Naive thymus-derived CD4-positive, alpha-beta T cell (primary cell): Measurements from ENCODE around the gene SPATA2. TPM values are rescaled to one million over a fixed set of nuclear protein-coding genes. Genes with fewer than 3 reads are reported as not detected.
A peak's percentile ranks its signal among the peaks of the same experiment; 100 is the strongest.

Experiments
- ATAC-seq: fragments of 150-1000 bp; cut with Tn5 transposase; 2 replicates; pipeline ENCODE4 v1.10.0; 2021; ENCODE audit warnings: mild to moderate bottlenecking, moderate library complexity
- CTCF ChIA-PET: fragments of 350-600 bp; sonication (Branson Sonifier 250); formaldehyde crosslinking; loops from one replicate; lab custom pipeline; 2021; ENCODE audit warnings: antibody characterized with exemption; lab: Charles Lee
- POLR2A ChIA-PET: fragments of 350-600 bp; sonication (Branson Sonifier 250); formaldehyde crosslinking; loops from one replicate; lab custom pipeline; 2021; ENCODE audit warnings: antibody characterized with exemption, inconsistent platforms; lab: Charles Lee
- DNase-seq, 9 donors: peaks; one replicate each; pipeline versions ENCODE4 v3.0.0 to v3.0.0-alpha.2; 2020 to 2022; ENCODE audit warnings: mixed read lengths in 1 of 9
- H3K27ac ChIP-seq: one replicate; pipeline ENCODE4 v1.7.0; 2013; ENCODE audit warnings: mild to moderate bottlenecking, low read depth, low read length, moderate library complexity
- H3K27me3 ChIP-seq, 2 donors: one replicate each; pipeline ENCODE4 v1.7.0; 2013; ENCODE audit warnings: low read length in 2 of 2, mild to moderate bottlenecking in 2 of 2, moderate library complexity in 2 of 2; ENCODE audit not compliant: control insufficient read depth in 2 of 2, insufficient read depth in 2 of 2
- H3K36me3 ChIP-seq, 3 experiments: 1 replicate in 2 of 3; 2 replicates in 1 of 3; pipeline ENCODE4 v1.7.0; 2013; ENCODE audit warnings: low read length in 3 of 3, mild to moderate bottlenecking in 3 of 3, moderate library complexity in 1 of 3; ENCODE audit not compliant: insufficient read depth in 3 of 3, control insufficient read depth in 2 of 3
- H3K4me1 ChIP-seq, 2 donors: one replicate each; pipeline ENCODE4 v1.7.0; 2013; ENCODE audit warnings: low read length in 2 of 2, mild to moderate bottlenecking in 2 of 2, moderate library complexity in 1 of 2; ENCODE audit not compliant: control insufficient read depth in 2 of 2, insufficient read depth in 2 of 2
- H3K4me3 ChIP-seq: 2 replicates; pipeline ENCODE4 v1.7.0; 2013; ENCODE audit warnings: mild to moderate bottlenecking, low read length
- H3K9me3 ChIP-seq, 3 experiments: 1 replicate in 2 of 3; 2 replicates in 1 of 3; pipeline ENCODE4 v1.7.0; 2013; ENCODE audit warnings: low read length in 3 of 3; ENCODE audit not compliant: control insufficient read depth in 2 of 3
- H3K27ac Mint-ChIP-seq, 9 donors: one replicate each; pipeline ENCODE4 v1.8.0; 2020 to 2022; ENCODE audit warnings: mixed read lengths in 9 of 9, mild to moderate bottlenecking in 8 of 9, moderate library complexity in 5 of 9, inconsistent platforms in 2 of 9
- H3K27me3 Mint-ChIP-seq, 5 donors: one replicate each; pipeline ENCODE4 v1.8.0; 2021 to 2022; ENCODE audit warnings: mixed read lengths in 5 of 5, mild to moderate bottlenecking in 1 of 5
- H3K36me3 Mint-ChIP-seq, 5 donors: one replicate each; pipeline ENCODE4 v1.8.0; 2020 to 2022; ENCODE audit warnings: mixed read lengths in 5 of 5, mild to moderate bottlenecking in 3 of 5, inconsistent platforms in 1 of 5
- H3K4me1 Mint-ChIP-seq, 7 donors: one replicate each; pipeline ENCODE4 v1.8.0; 2020 to 2022; ENCODE audit warnings: mixed read lengths in 7 of 7, mild to moderate bottlenecking in 3 of 7, inconsistent platforms in 1 of 7
- H3K4me3 Mint-ChIP-seq, 10 donors: one replicate each; pipeline ENCODE4 v1.8.0; 2020 to 2022; ENCODE audit warnings: mild to moderate bottlenecking in 10 of 10, mixed read lengths in 10 of 10, moderate library complexity in 6 of 10, inconsistent platforms in 2 of 10
- H3K9me3 Mint-ChIP-seq, 11 donors: one replicate each; pipeline ENCODE4 v1.8.0; 2020 to 2022; ENCODE audit warnings: mixed read lengths in 11 of 11, mild to moderate bottlenecking in 4 of 11, inconsistent platforms in 1 of 11, moderate library complexity in 1 of 11
- intact Hi-C, 2 donors: fragments of 100-400 bp; cut with micrococcal nuclease; formaldehyde crosslinking; loops; one replicate each; pipeline ENCODE4 v1.15.1; 2023
- polyA plus RNA-seq, 2 donors: library from polyadenylated mRNA; unstranded; fragments of 300-500 nt; fragmentation: Illumina TruSeq; gene quantifications; one replicate each; pipeline ENCODE4 v1.2.3, GENCODE V29; 2021
- total RNA-seq, 6 experiments: library from RNA in 5 of 6; stranded (reverse) in 5 of 6; gene quantifications; 1 replicate in 5 of 6; 2 replicates in 1 of 6; pipeline ENCODE4 v1.2.3 and lab custom pipeline; 2021 to 2026

Gene SPATA2
- total and polyA plus RNA-seq, 7 experiments from 2014 or later = 2.7 to 18.4 (median 9.6) TPM

GRCh38 chr20:49935746-49936152, 20.4 kb upstream of the SPATA2 start:
- H3K4me3 ChIP-seq = peak overlapping the region; percentile 43
- H3K4me3 Mint-ChIP-seq = peak overlapping the region; percentile 74 to 100 (median 98)
- peaks cover 0 to 6% (median 0%) of the 10 kb centered on the region in 5 donors for H3K36me3 Mint-ChIP-seq
- peak overlapping the region; percentile 95 for H3K27ac ChIP-seq
- H3K4me1 ChIP-seq = peaks cover 20 to 27% of the 10 kb centered on the region in 2 donors
- H3K4me1 Mint-ChIP-seq = peaks cover 33 to 55% (median 47%) of the 10 kb centered on the region in 7 donors
- H3K9me3 Mint-ChIP-seq = peaks cover 0 to 2% (median 0%) of the 10 kb centered on the region in 11 donors
- intact Hi-C loops = loop anchor here (1.0 to 10.0 kb wide), 14 partner anchors 7 to 1011 kb away; partner anchors contain the start of genes PTPN1 (in 2 of the 2), SNAI1 (in 2 of the 2), SPATA2 (in 2 of the 2) and ADNP (in 1 of the 2)
- ChIA-PET POLR2A (interaction anchor here (0.6 to 4.4 kb wide), 5 partner anchors 8 to 747 kb away, joined by 3 to 44 read pairs (median 3); partner anchors contain the start of gene SPATA2), CTCF (interaction anchor here (1.0 kb wide), 1 partner anchor 18 kb away, joined by 3 read pairs; no protein-coding TSS in a partner anchor)
- H3K27me3 ChIP-seq = no peaks in the 10 kb centered on the region
- ATAC-seq (no peak), DNase-seq (no peak)
- peak overlapping the region in 8 of 9 donors; percentile 59 to 97 (median 93) for H3K27ac Mint-ChIP-seq
- H3K27me3 Mint-ChIP-seq = no peaks in the 10 kb centered on the region
- H3K36me3 ChIP-seq = peaks cover 0 to 13% (median 4%) of the 10 kb centered on the region in 3 experiments
- no peaks in the 10 kb centered on the region for H3K9me3 ChIP-seq

GRCh38 chr20:49929142-49929494, 13.8 kb upstream of the SPATA2 start:
- no peak overlapping the region for H3K4me3 Mint-ChIP-seq
- H3K27me3 ChIP-seq = no peaks in the 10 kb centered on the region
- DNase-seq (no peak), ATAC-seq (no peak)
- H3K4me3 ChIP-seq = no peak overlapping the region
- peak overlapping the region in 1 of 9 donors; percentile 62 for H3K27ac Mint-ChIP-seq
- peaks cover 5 to 19% (median 11%) of the 10 kb centered on the region in 7 donors for H3K4me1 Mint-ChIP-seq
- H3K27me3 Mint-ChIP-seq = peaks cover 0 to 2% (median 0%) of the 10 kb centered on the region in 5 donors
- intact Hi-C loops = loop anchor here (2.0 to 5.0 kb wide), 4 partner anchors 14 to 387 kb away; partner anchors contain the start of gene SPATA2 (in 1 of the 2)
- H3K36me3 Mint-ChIP-seq = no peaks in the 10 kb centered on the region
- no peaks in the 10 kb centered on the region for H3K36me3 ChIP-seq
- H3K9me3 ChIP-seq = no peaks in the 10 kb centered on the region
- CTCF ChIA-PET = interaction anchor here (1.8 kb wide), 1 partner anchor 13 kb away, joined by 6 read pairs; no protein-coding TSS in a partner anchor
- peaks cover 0 to 8% of the 10 kb centered on the region in 2 donors for H3K4me1 ChIP-seq
- H3K27ac ChIP-seq = no peak overlapping the region
- H3K9me3 Mint-ChIP-seq = peaks cover 0 to under 1% (median 0%) of the 10 kb centered on the region in 11 donors
- POLR2A ChIA-PET = no interaction called here

GRCh38 chr20:49928411-49929141, 13.2 kb upstream of the SPATA2 start:
- no peaks in the 10 kb centered on the region for H3K9me3 ChIP-seq
- peak; percentile 99 for ATAC-seq
- no peak overlapping the region for H3K4me3 ChIP-seq
- H3K4me1 ChIP-seq = peaks cover 0 to 8% of the 10 kb centered on the region in 2 donors
- no peaks in the 10 kb centered on the region for H3K27me3 ChIP-seq
- Mint-ChIP-seq H3K4me1 (peaks cover 3 to 13% (median 7%) of the 10 kb centered on the region in 7 donors), H3K27ac (peak overlapping the region in 7 of 9 donors; percentile 23 to 93 (median 80)), H3K4me3 (peak overlapping the region in 6 of 10 donors; percentile 30 to 66 (median 54)), H3K9me3 (no peaks in the 10 kb centered on the region), H3K36me3 (no peaks in the 10 kb centered on the region), H3K27me3 (peaks cover 0 to 2% (median 0%) of the 10 kb centered on the region in 5 donors)
- H3K27ac ChIP-seq = peak overlapping the region; percentile 1
- ChIA-PET CTCF (interaction anchor here (1.0 to 1.8 kb wide), 4 partner anchors 9 to 35 kb away, joined by 3 to 6 read pairs (median 4); no protein-coding TSS in a partner anchor), POLR2A (interaction anchor here (0.7 kb wide), 1 partner anchor 8 kb away, joined by 3 read pairs; the partner anchor contains the start of gene RNF114)
- intact Hi-C loops = loop anchor here (1.0 to 5.0 kb wide), 8 partner anchors 8 to 594 kb away; partner anchors contain the start of genes RNF114 (in 2 of the 2) and SPATA2 (in 2 of the 2)
- no peaks in the 10 kb centered on the region for H3K36me3 ChIP-seq
- DNase-seq = peak; percentile 60 to 84 (median 79)

GRCh38 chr20:49925901-49926454, 10.6 kb upstream of the SPATA2 start:
- Histone ChIP-seq H3K4me1 (peaks cover 0 to 8% of the 10 kb centered on the region in 2 donors), H3K27ac (no peak overlapping the region), H3K27me3 (no peaks in the 10 kb centered on the region), H3K9me3 (no peaks in the 10 kb centered on the region), H3K36me3 (no peaks in the 10 kb centered on the region), H3K4me3 (no peak overlapping the region)
- peaks cover 3 to 13% (median 6%) of the 10 kb centered on the region in 7 donors for H3K4me1 Mint-ChIP-seq
- no peak overlapping the region for H3K4me3 Mint-ChIP-seq
- H3K9me3 Mint-ChIP-seq = peaks cover 0 to 1% (median 0%) of the 10 kb centered on the region in 11 donors
- POLR2A ChIA-PET = interaction anchor here (0.6 kb wide), 1 partner anchor 228 kb away, joined by 3 read pairs; no protein-coding TSS in a partner anchor
- no peaks in the 10 kb centered on the region for H3K36me3 Mint-ChIP-seq
- DNase-seq (no peak), ATAC-seq (no peak)
- intact Hi-C loops = loop anchor here (5.0 kb wide), 2 partner anchors 39 to 384 kb away; no protein-coding TSS in a partner anchor
- peaks cover 0 to 2% (median 0%) of the 10 kb centered on the region in 5 donors for H3K27me3 Mint-ChIP-seq
- CTCF ChIA-PET = no interaction called here
- H3K27ac Mint-ChIP-seq = peak overlapping the region in 2 of 9 donors; percentile 2 to 58

GRCh38 chr20:49924247-49924646, 8.9 kb upstream of the SPATA2 start:
- DNase-seq (no peak), ATAC-seq (no peak)
- Histone ChIP-seq H3K4me3 (no peak overlapping the region), H3K9me3 (no peaks in the 10 kb centered on the region), H3K4me1 (peaks cover 0 to 8% of the 10 kb centered on the region in 2 donors), H3K27me3 (no peaks in the 10 kb centered on the region), H3K27ac (no peak overlapping the region), H3K36me3 (no peaks in the 10 kb centered on the region)
- intact Hi-C loops = no loop called here
- Mint-ChIP-seq H3K36me3 (no peaks in the 10 kb centered on the region), H3K4me1 (peaks cover 3 to 13% (median 6%) of the 10 kb centered on the region in 7 donors), H3K4me3 (no peak overlapping the region), H3K27ac (no peak overlapping the region), H3K9me3 (peaks cover 0 to 1% (median 0%) of the 10 kb centered on the region in 11 donors), H3K27me3 (peaks cover 0 to 2% (median 0%) of the 10 kb centered on the region in 5 donors)
- ChIA-PET POLR2A (interaction anchor here (0.5 kb wide), 1 partner anchor 430 kb away, joined by 3 read pairs; no protein-coding TSS in a partner anchor), CTCF (no interaction called here)

- DNase-seq = no peak
- H3K27ac Mint-ChIP-seq = no peak overlapping the region
- CTCF ChIA-PET = no interaction called here
- intact Hi-C loops = loop anchor here in 1 of 2 donors (5.0 kb wide), 1 partner anchor 872 kb away; the partner anchor contains the start of gene CSE1L
- H3K4me3 Mint-ChIP-seq = no peak overlapping the region
- peaks cover 4 to 9% of the 10 kb centered on the region in 2 donors for H3K4me1 ChIP-seq
- H3K36me3 Mint-ChIP-seq = no peaks in the 10 kb centered on the region
- peaks cover 0 to 11% (median 0%) of the 10 kb centered on the region in 3 experiments for H3K36me3 ChIP-seq
- H3K4me3 ChIP-seq = no peak overlapping the region
- peaks cover 0 to 1% (median 0%) of the 10 kb centered on the region in 11 donors for H3K9me3 Mint-ChIP-seq
- POLR2A ChIA-PET = no interaction called here
- H3K27me3 ChIP-seq = no peaks in the 10 kb centered on the region
- H3K9me3 ChIP-seq = no peaks in the 10 kb centered on the region
- ATAC-seq = no peak
- peaks cover 6 to 22% (median 16%) of the 10 kb centered on the region in 7 donors for H3K4me1 Mint-ChIP-seq
- H3K27ac ChIP-seq = no peak overlapping the region
- no peaks in the 10 kb centered on the region for H3K27me3 Mint-ChIP-seq
These were observed 4.1 kb upstream of the SPATA2 start for GRCh38 chr20:49919461-49919860.
